ENCODE measurements around the gene RAD51B.
A peak's percentile ranks its signal among the peaks of the same experiment; 100 is the strongest.

Gene RAD51B

GRCh38 chr14:68012871-68013270 is 193.3 kb downstream of the RAD51B start:
- TF ChIP-seq CTCF (IDR thresholded peaks at IDR 0.05; ENCODE audit: low read depth, low read length) = no peak
- no peak overlapping the region for H3K4me3 ChIP-seq (replicated peaks in 1 of 2; ENCODE audit: low read depth in 2 of 2, low read length in 2 of 2)
- DNase-seq (ENCODE audit: low read depth in 2 of 2) = no peak

DNA sequence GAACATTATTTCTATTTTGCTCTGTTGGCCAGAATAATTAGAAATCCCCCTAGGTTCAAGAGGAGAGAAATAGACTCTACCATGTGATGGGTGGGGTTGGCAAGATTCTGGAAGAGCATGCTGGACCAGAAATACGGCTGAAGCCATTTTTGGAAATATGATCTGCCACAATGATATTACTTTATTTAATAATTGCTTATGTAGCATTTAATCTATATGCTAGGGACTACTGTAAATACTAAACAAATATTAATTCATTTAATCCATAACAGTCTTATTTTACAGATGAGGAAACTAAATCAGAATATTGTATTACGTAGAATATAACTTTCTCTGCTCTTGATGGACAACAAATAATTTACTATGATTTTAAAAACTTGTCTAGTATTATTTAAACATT is 193.7 kb downstream of the RAD51B start:
- no peak overlapping the region for H3K4me3 ChIP-seq (replicated peaks in 1 of 2; ENCODE audit: low read depth in 2 of 2, low read length in 2 of 2)
- DNase-seq (ENCODE audit: low read depth in 2 of 2) = no peak
- no peak for TF ChIP-seq CTCF (IDR thresholded peaks at IDR 0.05; ENCODE audit: low read depth, low read length)

GRCh38 chr14:68014771-68015170 is 195.2 kb downstream of the RAD51B start:
- DNase-seq (ENCODE audit: low read depth in 2 of 2) = no peak
- TF ChIP-seq CTCF (IDR thresholded peaks at IDR 0.05; ENCODE audit: low read depth, low read length) = no peak
- H3K4me3 ChIP-seq (replicated peaks in 1 of 2; ENCODE audit: low read depth in 2 of 2, low read length in 2 of 2) = no peak overlapping the region

DNA sequence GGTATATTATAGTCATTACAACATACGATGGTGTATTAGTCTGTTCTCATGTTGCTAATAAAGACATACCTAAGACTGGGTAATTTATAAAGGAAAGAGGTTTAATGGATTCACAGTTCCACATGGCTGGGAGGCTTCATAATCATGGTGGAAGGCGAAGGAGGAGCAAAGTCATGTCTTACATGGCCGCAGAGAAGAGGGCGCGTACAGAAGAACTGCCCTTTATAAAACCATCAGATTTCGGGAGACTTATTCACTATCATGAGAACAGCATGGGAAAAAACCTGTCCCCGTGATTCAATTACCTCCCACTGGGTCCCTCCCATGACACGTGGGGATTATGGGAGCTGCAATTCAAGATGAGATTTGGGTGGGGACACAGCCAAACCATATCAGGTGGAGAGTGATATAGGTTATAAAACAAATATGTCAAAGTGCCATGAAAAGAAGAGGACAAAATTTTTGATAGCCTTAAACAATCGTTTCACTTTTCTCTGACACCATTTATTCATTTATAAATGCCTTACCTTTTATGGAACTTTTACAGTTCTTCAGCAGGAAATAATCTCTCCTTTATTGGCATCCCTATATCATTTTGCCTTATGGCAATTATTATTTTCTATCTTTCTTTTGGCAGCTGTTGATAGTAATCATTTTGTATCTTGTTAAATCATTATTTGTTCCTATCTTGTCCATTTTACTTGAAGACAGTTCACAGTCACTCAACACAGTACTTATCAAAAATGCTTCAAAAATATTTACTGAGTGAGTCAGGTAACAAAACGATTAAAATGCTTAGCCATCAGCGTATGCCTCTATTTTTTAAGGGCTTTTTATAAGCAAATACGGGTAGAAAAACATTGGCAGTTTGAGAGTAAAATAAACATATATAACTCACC is 196.0 kb downstream of the RAD51B start:
- H3K4me3 ChIP-seq (replicated peaks in 1 of 2; ENCODE audit: low read depth in 2 of 2, low read length in 2 of 2) = no peak overlapping the region
- no peak for TF ChIP-seq CTCF (IDR thresholded peaks at IDR 0.05; ENCODE audit: low read depth, low read length)
- no peak for DNase-seq (ENCODE audit: low read depth in 2 of 2)

DNA sequence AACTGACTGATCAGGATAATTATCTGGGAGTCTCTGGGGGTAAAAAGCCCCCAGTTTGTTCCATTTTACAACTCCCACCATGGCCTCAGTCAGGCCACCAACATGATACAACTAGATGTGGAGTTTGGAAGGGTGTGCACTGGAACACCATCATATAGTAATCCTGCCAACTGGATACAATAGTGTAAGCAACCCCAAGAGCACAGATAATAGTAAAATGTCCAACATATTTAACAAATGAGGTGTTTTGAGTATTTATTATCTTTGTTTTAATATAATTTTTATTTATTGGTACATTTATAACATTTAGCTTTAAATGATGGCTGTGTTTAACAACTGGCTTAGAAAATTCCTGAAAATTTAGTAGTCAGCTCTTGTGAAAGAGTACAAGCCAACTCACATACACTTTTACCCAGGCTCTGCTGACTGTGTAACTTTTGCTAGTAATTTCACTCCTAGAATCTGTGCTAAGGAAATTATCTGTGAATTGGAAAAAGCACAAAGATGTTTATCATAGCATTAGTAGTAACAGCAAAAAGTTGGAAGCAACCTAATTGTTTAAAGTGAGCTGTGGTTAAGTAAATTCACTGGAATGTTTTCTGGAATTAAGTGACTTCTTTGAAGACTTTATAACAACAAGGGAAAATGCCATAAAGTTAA is 196.8 kb downstream of the RAD51B start:
- peak; percentile 46 to 56 for DNase-seq (ENCODE audit: low read depth in 2 of 2)
- H3K4me3 ChIP-seq (replicated peaks in 1 of 2; ENCODE audit: low read depth in 2 of 2, low read length in 2 of 2) = no peak overlapping the region
- TF ChIP-seq CTCF (IDR thresholded peaks at IDR 0.05; ENCODE audit: low read depth, low read length) = no peak

DNA sequence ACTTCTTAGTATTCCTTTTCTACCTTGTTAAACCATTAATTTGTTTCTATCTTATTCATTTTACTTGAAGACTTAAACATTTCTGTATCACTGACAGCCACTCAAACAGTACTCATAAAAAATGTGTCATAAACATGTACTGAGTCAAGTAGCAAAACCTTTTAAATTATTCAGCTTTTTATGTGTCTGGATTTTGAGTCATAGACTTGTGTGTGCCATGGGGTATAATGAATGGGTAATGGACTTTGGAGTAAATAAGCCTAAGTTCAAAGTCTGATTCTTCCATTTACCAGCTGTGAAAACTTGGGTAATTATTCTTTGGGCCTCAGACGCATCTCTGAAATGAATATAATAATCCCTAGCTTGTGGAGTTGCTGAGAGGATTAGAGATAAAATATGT is 199.0 kb downstream of the RAD51B start:
- H3K4me3 ChIP-seq (replicated peaks in 1 of 2; ENCODE audit: low read depth in 2 of 2, low read length in 2 of 2) = no peak overlapping the region
- TF ChIP-seq CTCF (IDR thresholded peaks at IDR 0.05; ENCODE audit: low read depth, low read length) = no peak
- DNase-seq (ENCODE audit: low read depth in 2 of 2) = no peak

Data from cardiac fibroblast (primary cell).